HepG2 (cell line): ENCODE results near the gene CCM2L. TPM values are rescaled to one million over a fixed set of nuclear protein-coding genes. Genes with fewer than 3 reads are reported as not detected.

Experiments
- ATAC-seq: fragments of 200-7000 bp; cut with Tn5 transposase; 3 replicates; pipeline ENCODE4 v1.9.1; 2020; ENCODE audit warnings: mild to moderate bottlenecking, moderate library complexity
- BruUV-seq: library from RNA; stranded (reverse); fragments of 400-500 nt; replicated peaks from 2 replicates; lab custom pipeline; 2021; lab: Mats Ljungman, UMichigan
- CTCF ChIA-PET: fragments of 300-600 bp; formaldehyde crosslinking; extraction: SDS; loops from one replicate; lab custom pipeline; 2021; ENCODE audit warnings: low total read pairs, inconsistent platforms, low intra/inter-chr PET ratio; lab: Yijun Ruan, JAX
- POLR2A ChIA-PET: fragments of 350-600 bp; sonication (Branson Sonifier 250); formaldehyde crosslinking; loops from one replicate; lab custom pipeline; 2020; ENCODE audit warnings: antibody characterized with exemption, inconsistent platforms; lab: Yijun Ruan, JAX
- DNase-seq: peaks from one replicate; pipeline ENCODE4 v3.0.0-alpha.2; 2015; ENCODE audit warnings: low spot score
- FAIRE-seq: peaks from 3 replicates; lab custom pipeline; 2011; peaks lifted over from hg19 to GRCh38; lab: Jason Lieb, UNC
- H2AFZ ChIP-seq: one replicate; pipeline ENCODE4 v1.6.1; 2011; ENCODE audit warnings: low read length, inconsistent platforms
- H3K27ac ChIP-seq: fragments of 300-600 bp; 3 replicates; pipeline ENCODE4 v1.8.0; 2011; ENCODE audit warnings: mixed run types, mild to moderate bottlenecking, mixed read lengths, low read length, inconsistent platforms; ENCODE audit not compliant: insufficient read depth; ENCODE audit errors: extremely low read length
- H3K27me3 ChIP-seq, 2 experiments: fragments of 200-600 bp in 1 of 2; 2 replicates in 1 of 2; 3 replicates in 1 of 2; pipeline versions ENCODE4 v1.6.0 to v1.8.0; 2011; ENCODE audit warnings: low read length in 2 of 2, mild to moderate bottlenecking in 2 of 2, moderate library complexity in 2 of 2, inconsistent platforms in 1 of 2; ENCODE audit not compliant: insufficient read depth in 2 of 2, control insufficient read depth in 1 of 2
- H3K36me3 ChIP-seq, 2 experiments: fragments of 200-600 bp in 1 of 2; replicated peaks in 1 of 2; 2 replicates in 1 of 2; 3 replicates in 1 of 2; pipeline versions ENCODE4 v1.5.1 to v1.8.0; 2011; ENCODE audit warnings: low read length in 2 of 2, inconsistent platforms in 1 of 2; ENCODE audit not compliant: insufficient read depth in 2 of 2, control insufficient read depth in 1 of 2
- H3K4me1 ChIP-seq: 2 replicates; pipeline ENCODE4 v1.5.1; 2012; ENCODE audit warnings: low read length, inconsistent platforms; ENCODE audit not compliant: insufficient read depth
- H3K4me2 ChIP-seq: 2 replicates; pipeline ENCODE4 v1.6.0; 2011; ENCODE audit warnings: low read depth, low read length, inconsistent platforms
- H3K4me3 ChIP-seq, 3 experiments: fragments of 200-600 bp in 1 of 3; sonication (generic), shearing (Covaris generic) in 1 of 3; replicated peaks in 1 of 3; 2 replicates each; pipeline ENCODE4 v1.5.1; 2011 to 2016; ENCODE audit warnings: low read length in 3 of 3, inconsistent platforms in 2 of 3, low read depth in 2 of 3, mild to moderate bottlenecking in 2 of 3, control low read depth in 1 of 3, mixed read lengths in 1 of 3; ENCODE audit not compliant: insufficient read depth in 1 of 3
- H3K79me2 ChIP-seq: one replicate; pipeline ENCODE4 v1.6.1; 2011; ENCODE audit warnings: low read length, inconsistent platforms; ENCODE audit not compliant: insufficient read depth
- H3K9ac ChIP-seq: 2 replicates; pipeline ENCODE4 v1.6.0; 2011; ENCODE audit warnings: mild to moderate bottlenecking, low read depth, low read length, inconsistent platforms; ENCODE audit not compliant: insufficient read depth
- H3K9me3 ChIP-seq: 2 replicates; pipeline ENCODE4 v1.5.1; 2012; ENCODE audit warnings: mild to moderate bottlenecking, low read length
- H4K20me1 ChIP-seq: 2 replicates; pipeline ENCODE4 v1.6.0; 2011; ENCODE audit warnings: inconsistent platforms, mild to moderate bottlenecking, low read length, moderate library complexity; ENCODE audit not compliant: insufficient read depth
- EHMT2 ChIP-seq: fragments of 200-600 bp; sonication (generic); IDR thresholded peaks from 2 replicates; pipeline ENCODE4 v1.7.0; 2017; ENCODE audit warnings: antibody characterized with exemption, low read depth, low read length, borderline replicate concordance
- GATA4 ChIP-seq: sonication (generic); IDR thresholded peaks from 2 replicates; pipeline ENCODE4 v1.6.1; 2016; ENCODE audit warnings: antibody characterized with exemption, low read depth, borderline replicate concordance
- IRF1 ChIP-seq: sonication (generic); formaldehyde crosslinking; IDR thresholded peaks from 2 replicates; pipeline ENCODE4 v1.4.0; 2020; ENCODE audit warnings: low read depth, mild to moderate bottlenecking, missing genetic modification reagents
- JARID2 ChIP-seq: sonication (generic); formaldehyde crosslinking; IDR thresholded peaks from 2 replicates; pipeline ENCODE4 v1.8.1; 2023; ENCODE audit warnings: missing genetic modification reagents, inconsistent platforms; ENCODE audit not compliant: insufficient replicate concordance
- MEIS1 ChIP-seq: sonication (generic); formaldehyde crosslinking; IDR thresholded peaks from 2 replicates; pipeline ENCODE4 v1.9.0; 2021; ENCODE audit warnings: mild to moderate bottlenecking, missing genetic modification reagents, moderate library complexity, borderline replicate concordance
- SIX4 ChIP-seq: sonication (generic); formaldehyde crosslinking; IDR thresholded peaks from 2 replicates; pipeline ENCODE4 v1.4.0; 2020; ENCODE audit warnings: missing genetic modification reagents
- TFE3 ChIP-seq: IDR thresholded peaks from 2 replicates; pipeline ENCODE4 v1.6.1; 2016
- TRIM22 ChIP-seq: fragments of 450-650 bp; IDR thresholded peaks from 2 replicates; pipeline ENCODE4 v1.6.1; 2017
- ZNF430 ChIP-seq: sonication (generic); formaldehyde crosslinking; IDR thresholded peaks from 2 replicates; pipeline ENCODE4 v1.9.0; 2021; ENCODE audit warnings: mild to moderate bottlenecking, missing genetic modification reagents
- ZNF598 ChIP-seq: sonication (generic); formaldehyde crosslinking; IDR thresholded peaks from 2 replicates; pipeline ENCODE4 v1.5.1; 2020; ENCODE audit warnings: mild to moderate bottlenecking, missing genetic modification reagents, borderline replicate concordance
- ZNF652 ChIP-seq: IDR thresholded peaks from 2 replicates; pipeline ENCODE4 v1.6.1; 2016; ENCODE audit warnings: low read depth, borderline replicate concordance
- ZNF766 ChIP-seq: sonication (generic); formaldehyde crosslinking; IDR thresholded peaks from 2 replicates; pipeline ENCODE4 v1.5.0; 2020; ENCODE audit warnings: missing genetic modification reagents, borderline replicate concordance
- WGBS: methylation state at CpG from one replicate; pipeline ENCODE4 v1.1.6; 2017; ENCODE audit warnings: low lambda C conversion rate; 5-methylcytosine and 5-hydroxymethylcytosine counted together
- in situ Hi-C: cut with HindIII; loops from 2 replicates; pipeline ENCODE4 v1.10.0; 2017; ENCODE audit warnings: low pct_unique_long_range_greater_than_20kb; ENCODE audit not compliant: extremely low pct_ligation_motif_present
- intact Hi-C: fragments of 100-400 bp; cut with micrococcal nuclease; formaldehyde crosslinking; loops from one replicate; pipeline ENCODE4 v1.10.0; 2022; ENCODE audit not compliant: unreplicated experiment
- polyA plus RNA-seq, 8 experiments: library from polyadenylated mRNA; depleted of rRNA in 3 of 8; stranded (reverse) in 7 of 8; unstranded in 1 of 8; fragments of >200 nt; fragmentation: Illumina TruSeq in 4 of 8; extraction: Trizol in 4 of 8; gene quantifications; 2 replicates each; pipeline versions ENCODE4 v1.2.1 to v1.2.3, GENCODE V29; 2011 to 2016; ENCODE audit warnings: low read depth in 4 of 8, missing spikeins in 1 of 8, mixed read lengths in 1 of 8; ENCODE audit not compliant: insufficient read depth in 1 of 8
- total RNA-seq, 5 experiments: library from RNA; depleted of rRNA; stranded (reverse); fragments of >200 nt; fragmentation: Illumina TruSeq; extraction: Trizol; gene quantifications; 2 replicates each; pipeline ENCODE4 v1.2.3, GENCODE V29; 2016; ENCODE audit warnings: low read depth in 1 of 5

CCM2L gene
- total and polyA plus RNA-seq, 2 of the 13 experiments (the other 11 are each of a cell fraction or from before 2014, with no cell fraction given): 0.15 TPM; not detected in 1

GRCh38 chr20:31992086-31992485 is 18.2 kb upstream of the CCM2L start:
- no peaks in the 10 kb centered on the region for H3K36me3 ChIP-seq
- DNase-seq (no peak), FAIRE-seq (no peak), ATAC-seq (no peak)
- 2% methylated on average over 2 of the region's 2 CpGs for WGBS
- H3K27me3 ChIP-seq: peaks cover 9 to 52% of the 10 kb centered on the region in 2 experiments; a peak in 4 of 5 replicates
- ChIA-PET POLR2A (no interaction called here), CTCF (no interaction called here)
- H3K4me3 ChIP-seq: no peak overlapping the region
- no peak overlapping the region for H3K4me2 ChIP-seq
- no peak overlapping the region for H2AFZ ChIP-seq
- H3K9ac ChIP-seq: no peak overlapping the region
- in situ Hi-C loops (no loop called here), intact Hi-C loops (no loop called here)
- no TSS peak for BruUV-seq
- no peaks in the 10 kb centered on the region for H3K4me1 ChIP-seq
- H3K27ac ChIP-seq: no peak overlapping the region
- peaks cover 8% of the 10 kb centered on the region; the same call in 1 of the 2 replicates for H4K20me1 ChIP-seq
- no peaks in the 10 kb centered on the region for H3K79me2 ChIP-seq
- TF ChIP-seq ZNF652 (CRISPR knock-in tag) (no peak), JARID2 (CRISPR knock-in tag) (no peak), ZNF430 (CRISPR knock-in tag) (no peak), MEIS1 (CRISPR knock-in tag) (no peak), IRF1 (no peak), ZNF598 (CRISPR knock-in tag) (no peak), GATA4 (no peak), SIX4 (CRISPR knock-in tag) (no peak), EHMT2 (no peak), ZNF766 (CRISPR knock-in tag) (no peak), TRIM22 (no peak), TFE3 (CRISPR knock-in tag) (no peak)
- no peaks in the 10 kb centered on the region for H3K9me3 ChIP-seq
